ACHN (cell line): ENCODE results near the gene GMDS.

ENCODE experiments used
- DNase-seq: peaks from one replicate; pipeline ENCODE4 v3.0.0-alpha.2; 2015
- in situ Hi-C: cut with HindIII; loops from 2 replicates; pipeline ENCODE4 v1.10.0; 2017; ENCODE audit warnings: low sequenced_read_pairs, low pct_ligation_motif_present, low pct_unique_long_range_greater_than_20kb

GMDS gene

DNA sequence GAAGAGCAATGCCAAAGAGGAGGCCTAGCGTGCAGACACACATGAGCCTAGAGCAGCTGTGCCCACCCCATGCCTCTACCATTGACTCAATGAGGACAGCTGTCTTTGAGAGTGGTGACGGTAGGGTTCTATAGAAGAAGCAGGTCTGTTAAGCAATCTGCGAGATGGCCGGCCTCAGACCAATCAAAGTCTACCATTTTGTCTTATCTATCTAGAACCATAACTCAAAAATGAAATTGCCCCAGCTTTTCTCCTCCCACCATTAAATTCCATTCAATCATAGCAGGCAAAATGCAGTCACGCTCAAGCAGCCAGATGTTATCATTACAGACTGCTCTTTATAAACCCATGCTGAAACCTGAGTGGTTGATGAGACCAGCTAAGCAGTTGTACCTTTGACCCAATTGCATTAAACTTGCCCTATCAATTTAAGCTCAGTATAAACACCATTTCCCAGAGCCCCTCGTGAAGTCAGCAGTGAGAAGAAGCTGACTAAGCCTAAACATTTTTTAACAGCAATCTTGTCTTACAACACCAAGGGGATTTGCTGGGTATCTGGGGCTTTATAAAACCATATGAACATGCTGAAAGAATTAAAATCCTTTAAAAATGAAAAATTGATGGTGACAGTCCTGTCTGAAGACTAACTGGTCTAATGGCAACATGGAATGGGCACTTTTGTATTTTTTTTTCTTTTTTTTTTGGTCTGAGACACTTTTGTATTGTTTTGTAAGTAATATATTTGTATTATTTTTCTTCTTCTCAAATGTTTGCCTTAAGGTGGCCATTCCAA lies 578.2 kb downstream of the GMDS start:
- in situ Hi-C loops: no loop called here

DNA sequence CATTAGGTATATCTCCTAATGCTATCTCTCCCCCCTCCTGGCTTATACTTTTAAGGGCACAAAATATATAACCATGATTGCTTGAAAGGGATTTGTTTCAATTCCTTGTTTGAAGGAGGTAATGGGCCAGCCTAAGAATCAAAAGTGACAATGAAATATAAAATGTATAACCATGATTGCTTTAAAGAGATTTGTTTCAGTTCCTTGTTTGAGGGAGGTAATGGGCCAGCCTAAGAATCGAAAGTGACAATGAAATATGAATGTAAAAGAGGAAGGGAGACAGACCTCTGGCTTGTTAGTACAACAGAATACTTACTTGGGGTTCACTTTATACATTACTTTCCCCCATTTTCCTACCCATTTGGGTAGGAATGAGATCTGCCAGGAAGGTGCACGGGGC lies 580.2 kb downstream of the GMDS start:
- no peak for DNase-seq
- in situ Hi-C loops: no loop called here

More for the DNA sequence above, 578.2 kb downstream of the GMDS start:
- no peak for DNase-seq

DNA sequence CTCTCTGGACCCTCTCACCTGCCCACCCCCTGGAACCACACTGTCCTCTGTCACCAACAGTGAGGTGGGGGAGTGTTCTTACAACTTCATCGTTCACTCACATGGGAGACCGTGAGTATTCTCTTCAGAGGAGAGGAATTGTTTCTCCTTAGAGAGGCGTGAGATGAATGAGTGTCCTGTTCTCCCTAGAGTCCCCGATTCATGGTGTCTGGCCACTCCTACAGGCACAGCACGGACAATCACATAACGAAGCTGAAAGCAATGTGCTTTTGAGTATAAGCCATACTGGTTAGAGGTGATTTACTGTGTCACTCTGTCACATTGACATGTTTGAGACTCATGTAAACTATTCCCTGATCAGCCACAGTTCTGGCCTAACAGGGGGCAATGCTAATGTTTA lies 581.1 kb downstream of the GMDS start:
- DNase-seq: no peak
- in situ Hi-C loops: no loop called here

DNA sequence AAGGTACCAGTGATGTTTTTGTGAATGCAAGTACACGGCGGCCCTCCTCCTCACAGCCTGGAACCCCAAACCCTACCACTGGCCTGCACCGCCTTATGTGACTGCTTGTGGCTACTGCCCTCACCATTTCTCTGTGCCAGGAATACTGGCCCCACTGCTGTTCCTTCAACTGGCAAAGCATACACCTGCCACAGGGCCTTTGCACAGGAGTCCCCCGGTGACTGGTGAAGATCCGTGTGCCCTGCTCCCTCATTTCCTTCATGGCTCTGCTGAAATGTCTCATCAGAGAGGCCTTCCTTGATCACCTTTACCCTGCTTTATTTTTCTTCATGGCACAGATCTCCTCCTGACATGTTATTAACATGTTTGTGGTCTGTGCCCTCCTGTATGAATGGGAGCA lies 581.9 kb downstream of the GMDS start:
- in situ Hi-C loops: no loop called here
- no peak for DNase-seq

GRCh38 chr6:1662534-1662933 lies 582.9 kb downstream of the GMDS start:
- in situ Hi-C loops: no loop called here
- DNase-seq: no peak

GRCh38 chr6:1659816-1660215 lies 585.6 kb downstream of the GMDS start:
- in situ Hi-C loops: no loop called here
- no peak for DNase-seq

DNA sequence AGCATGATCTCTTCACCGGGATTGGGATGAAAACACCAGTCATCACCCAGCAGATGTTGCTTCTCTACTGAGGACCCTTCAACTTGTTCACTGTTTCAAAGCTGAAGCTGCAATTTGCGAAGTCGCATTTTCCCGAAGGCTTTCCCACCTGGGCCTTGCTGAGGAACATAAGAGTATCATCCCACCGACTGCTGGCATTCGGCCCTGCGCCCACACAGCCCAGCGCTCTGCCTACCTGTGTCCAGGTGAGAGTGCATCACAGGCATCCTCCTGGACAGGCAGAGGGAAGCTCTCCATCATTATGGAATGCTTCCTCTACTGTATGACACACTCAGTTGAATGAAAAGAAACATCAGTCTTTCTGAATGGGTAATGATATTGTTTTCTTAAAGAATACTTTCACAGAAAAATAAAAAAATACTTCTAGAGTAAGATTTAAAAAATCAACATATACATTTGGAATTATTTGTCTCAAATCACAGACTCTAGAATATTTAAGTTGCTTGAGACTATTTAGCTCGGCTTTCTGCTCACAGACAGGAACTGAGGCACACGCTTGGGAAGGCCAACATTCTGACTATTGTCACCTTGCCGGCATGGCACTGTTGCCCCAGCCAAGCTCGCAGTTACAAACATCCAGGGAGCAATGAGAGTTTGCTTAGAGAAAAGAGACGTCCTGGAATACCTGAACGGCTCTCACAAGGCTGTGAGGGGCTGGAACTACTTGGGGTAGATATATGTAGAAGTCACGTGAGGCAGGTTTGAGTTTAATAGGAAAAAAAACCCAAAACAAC lies 587.0 kb downstream of the GMDS start:
- DNase-seq: no peak
- in situ Hi-C loops: no loop called here

DNA sequence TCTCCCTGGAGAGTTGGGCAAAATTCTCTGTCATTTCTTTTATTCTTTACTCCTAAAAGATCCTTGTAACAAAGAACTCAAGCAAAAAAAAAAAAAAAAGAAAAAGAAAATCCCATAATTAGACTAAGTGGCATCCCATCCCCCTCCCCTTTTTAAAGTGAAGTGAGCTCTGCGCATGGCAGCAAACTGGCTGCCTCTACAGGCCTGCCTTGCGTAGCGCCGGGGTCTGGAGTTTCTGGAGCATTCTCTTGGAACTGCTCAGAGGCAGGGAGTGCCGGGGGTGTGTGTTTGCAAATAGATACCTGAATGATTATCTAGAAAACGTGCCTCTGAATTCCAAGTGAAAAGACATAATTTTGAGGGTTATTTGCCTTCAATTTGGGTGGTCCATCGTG lies 587.6 kb downstream of the GMDS start:
- DNase-seq: no peak
- in situ Hi-C loops: no loop called here

- in situ Hi-C loops: no loop called here
- peak; percentile 19 for DNase-seq
Measured at GRCh38 chr6:1657116-1657770, 588.2 kb downstream of the GMDS start.

- DNase-seq: no peak
- in situ Hi-C loops: no loop called here
Measured at GRCh38 chr6:1654054-1654453, 591.4 kb downstream of the GMDS start.

GRCh38 chr6:1652842-1653241 lies 592.6 kb downstream of the GMDS start:
- in situ Hi-C loops: no loop called here

GRCh38 chr6:1651362-1651761 lies 594.0 kb downstream of the GMDS start:
- DNase-seq: no peak
- in situ Hi-C loops: no loop called here

More at GRCh38 chr6:1652842-1653241, 592.6 kb downstream of the GMDS start:
- no peak for DNase-seq

DNA sequence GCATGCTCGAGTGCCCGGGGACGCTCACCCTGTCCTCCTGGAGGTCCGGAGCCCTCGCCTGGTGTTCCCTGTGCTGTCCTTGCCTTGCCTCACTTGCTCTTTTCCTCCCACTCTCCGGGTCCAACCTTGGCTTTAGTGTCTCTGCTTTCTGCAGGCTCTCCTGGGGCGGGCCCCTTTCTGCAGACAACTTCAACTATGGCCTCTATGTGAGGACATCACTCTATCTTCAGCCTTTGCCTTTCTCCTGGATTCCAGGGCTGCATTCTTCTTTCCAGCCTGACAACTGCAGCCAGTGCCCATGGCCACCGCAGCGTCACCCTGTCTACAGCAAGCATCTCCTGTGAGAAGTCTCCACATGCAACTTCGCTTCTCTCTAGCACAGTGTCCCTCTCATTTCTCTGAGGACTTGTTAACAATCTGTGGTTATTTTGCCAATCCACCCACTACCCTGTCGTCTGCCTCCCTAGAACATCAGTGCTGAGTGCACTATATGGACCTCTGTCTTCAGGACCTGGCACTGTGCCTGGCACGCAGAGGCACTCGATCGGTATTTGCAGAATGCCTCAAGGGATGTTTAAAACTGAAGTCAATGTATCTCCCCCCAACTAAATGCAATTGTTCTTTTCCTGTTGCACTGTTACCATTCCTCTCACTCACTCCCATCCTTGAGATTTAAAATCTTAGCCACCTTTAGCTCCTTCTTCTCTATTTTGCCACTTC lies 599.8 kb downstream of the GMDS start:
- in situ Hi-C loops: no loop called here
- DNase-seq: no peak

DNA sequence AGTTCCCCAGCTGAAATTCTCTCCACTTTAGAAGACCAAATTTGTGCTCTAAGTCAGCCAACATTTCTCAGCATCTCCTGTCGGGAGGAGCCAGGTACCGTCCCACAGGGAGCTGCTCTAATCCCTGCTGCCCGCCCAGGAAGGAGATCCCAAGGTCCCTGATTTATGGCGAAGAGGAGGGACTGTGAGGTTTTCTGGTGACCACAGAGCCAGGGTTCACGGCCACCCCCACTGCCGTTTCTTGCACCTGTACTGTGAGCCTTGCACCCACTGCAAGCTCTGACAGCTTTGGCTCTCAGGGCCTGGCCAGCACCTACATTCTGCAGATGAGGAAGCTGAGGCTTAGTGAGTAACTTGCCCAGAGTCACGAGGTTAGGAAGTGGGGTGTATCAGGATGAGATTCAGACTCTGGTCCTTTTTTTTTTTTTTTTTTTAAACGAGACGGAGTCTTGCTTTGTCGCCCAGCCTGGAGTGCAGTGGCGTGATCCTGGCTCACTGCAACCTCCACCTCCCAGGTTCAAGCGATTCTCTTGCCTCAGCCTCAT lies 600.8 kb downstream of the GMDS start:
- in situ Hi-C loops: no loop called here
- no peak for DNase-seq

- in situ Hi-C loops: no loop called here
- DNase-seq: no peak
Measured at GRCh38 chr6:1643830-1644445, 601.5 kb downstream of the GMDS start.

DNA sequence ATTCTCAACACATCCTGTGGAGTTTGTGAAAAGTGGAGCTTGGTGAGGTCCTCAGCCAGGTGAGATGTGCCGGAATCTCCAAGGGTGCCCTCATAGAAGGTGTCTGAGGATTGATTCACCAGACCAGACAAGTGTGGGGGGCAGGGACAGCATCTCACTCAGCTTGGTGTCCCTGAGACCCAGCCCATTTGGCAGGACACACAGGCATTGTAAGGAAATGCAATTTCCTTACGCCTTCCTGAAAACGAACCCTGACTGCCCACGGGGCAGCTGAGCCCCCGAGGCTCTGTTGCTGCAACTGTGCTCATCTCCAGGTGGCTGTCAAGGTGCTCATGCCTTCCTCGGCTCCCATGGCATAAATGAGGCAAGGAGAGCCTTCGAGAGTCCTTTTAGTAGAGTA lies 602.3 kb downstream of the GMDS start:
- in situ Hi-C loops: no loop called here

DNA sequence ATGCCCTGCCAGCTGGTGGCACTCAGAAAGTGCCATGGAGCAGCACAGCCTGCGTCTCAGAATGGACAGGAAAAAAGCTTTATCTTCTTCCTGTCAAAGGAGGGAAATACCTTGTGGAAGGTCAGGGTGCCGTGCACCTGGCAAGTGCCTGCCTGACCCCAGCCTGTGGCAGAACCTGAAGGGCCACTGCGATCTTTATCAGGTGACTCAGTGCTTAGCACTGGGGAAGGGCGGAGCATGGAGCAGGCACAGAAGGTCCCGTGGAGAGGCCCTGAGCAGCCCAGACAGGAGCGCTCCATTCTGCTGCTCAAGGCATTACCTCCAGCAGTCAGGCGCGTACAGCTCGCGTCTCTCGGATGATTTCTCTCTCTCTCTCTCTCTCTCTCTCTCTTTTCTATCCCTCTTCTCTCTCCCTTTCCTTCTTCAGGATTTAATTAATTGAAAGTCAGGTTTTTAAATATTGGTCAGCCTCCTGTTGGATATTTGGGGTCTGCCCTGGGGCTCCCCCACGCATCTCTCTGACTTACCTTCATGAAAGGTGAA lies 604.0 kb downstream of the GMDS start:
- in situ Hi-C loops: no loop called here
- peak; percentile 25 for DNase-seq

More for the DNA sequence above, 602.3 kb downstream of the GMDS start:
- no peak for DNase-seq

- in situ Hi-C loops: no loop called here
- DNase-seq: no peak
Measured at GRCh38 chr6:1640476-1640875, 604.9 kb downstream of the GMDS start.
